GM18909 (cell line): ENCODE results near the gene ITGB2.

Experiments used
- ATAC-seq: cut with Tn5 transposase; IDR thresholded peaks from one replicate; pipeline ENCODE4 v1.9.1; 2021; ENCODE audit warnings: mild to moderate bottlenecking; ENCODE audit not compliant: unreplicated experiment, poor library complexity

The ITGB2 gene

GRCh38 chr21:44955798-44956175 lies 35.1 kb upstream of the ITGB2 start:
- ATAC-seq = no peak

DNA sequence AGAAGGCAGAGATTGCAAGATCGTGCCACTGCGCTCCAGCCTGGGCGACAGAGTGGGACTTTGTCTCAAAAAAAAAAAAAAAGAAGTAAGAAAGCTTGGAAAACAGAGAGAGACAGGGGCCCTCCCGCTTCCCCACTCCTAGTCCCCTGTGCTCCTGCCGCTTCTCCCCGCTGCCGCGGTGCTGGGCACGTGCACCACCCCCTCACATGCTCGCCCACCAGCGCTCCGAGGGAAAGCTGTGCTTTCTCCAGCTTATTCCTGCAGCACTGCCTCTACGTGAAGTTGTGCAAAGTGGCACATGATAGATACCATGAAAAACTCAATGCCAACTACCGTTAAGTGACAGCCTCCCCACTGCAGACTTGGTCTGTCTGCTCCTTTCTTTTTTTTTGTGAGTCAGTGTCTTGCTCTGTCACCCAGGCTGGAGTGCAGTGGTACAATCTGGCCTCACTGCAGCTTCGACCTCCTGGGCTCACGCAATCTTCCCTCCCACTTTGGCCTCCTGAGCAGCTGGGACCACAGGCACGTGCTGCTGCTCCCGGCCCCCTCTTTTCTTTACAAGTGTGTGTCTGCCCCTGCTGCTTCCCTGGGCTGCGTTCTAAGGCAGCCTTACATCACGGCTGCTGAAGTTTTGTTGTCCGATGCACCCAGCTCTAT lies 34.6 kb upstream of the ITGB2 start:
- no peak for ATAC-seq

GRCh38 chr21:44954281-44954771 lies 33.6 kb upstream of the ITGB2 start:
- ATAC-seq = no peak

DNA sequence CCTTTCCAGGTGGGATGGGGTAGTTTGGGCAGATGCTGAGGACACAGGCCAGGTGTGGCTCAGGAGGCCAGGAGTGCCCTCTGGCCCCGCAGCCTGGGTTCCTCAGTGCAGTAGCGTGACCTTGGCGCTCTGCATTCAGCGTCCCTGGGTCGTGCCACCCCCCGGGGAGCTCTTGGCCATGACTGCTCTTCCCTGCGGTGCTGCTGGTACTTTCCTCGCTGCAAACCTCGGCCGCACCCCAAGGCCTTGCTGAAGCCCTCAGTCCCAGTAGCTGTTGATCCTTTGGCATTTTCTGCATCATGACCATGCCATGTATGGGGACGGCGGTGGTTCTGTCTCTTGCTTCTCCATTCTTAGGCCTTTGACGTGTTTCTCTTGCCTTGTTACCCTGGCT lies 32.9 kb upstream of the ITGB2 start:
- no peak for ATAC-seq

- ATAC-seq = no peak
Observed at GRCh38 chr21:44952929-44953627, 32.4 kb upstream of the ITGB2 start.

DNA sequence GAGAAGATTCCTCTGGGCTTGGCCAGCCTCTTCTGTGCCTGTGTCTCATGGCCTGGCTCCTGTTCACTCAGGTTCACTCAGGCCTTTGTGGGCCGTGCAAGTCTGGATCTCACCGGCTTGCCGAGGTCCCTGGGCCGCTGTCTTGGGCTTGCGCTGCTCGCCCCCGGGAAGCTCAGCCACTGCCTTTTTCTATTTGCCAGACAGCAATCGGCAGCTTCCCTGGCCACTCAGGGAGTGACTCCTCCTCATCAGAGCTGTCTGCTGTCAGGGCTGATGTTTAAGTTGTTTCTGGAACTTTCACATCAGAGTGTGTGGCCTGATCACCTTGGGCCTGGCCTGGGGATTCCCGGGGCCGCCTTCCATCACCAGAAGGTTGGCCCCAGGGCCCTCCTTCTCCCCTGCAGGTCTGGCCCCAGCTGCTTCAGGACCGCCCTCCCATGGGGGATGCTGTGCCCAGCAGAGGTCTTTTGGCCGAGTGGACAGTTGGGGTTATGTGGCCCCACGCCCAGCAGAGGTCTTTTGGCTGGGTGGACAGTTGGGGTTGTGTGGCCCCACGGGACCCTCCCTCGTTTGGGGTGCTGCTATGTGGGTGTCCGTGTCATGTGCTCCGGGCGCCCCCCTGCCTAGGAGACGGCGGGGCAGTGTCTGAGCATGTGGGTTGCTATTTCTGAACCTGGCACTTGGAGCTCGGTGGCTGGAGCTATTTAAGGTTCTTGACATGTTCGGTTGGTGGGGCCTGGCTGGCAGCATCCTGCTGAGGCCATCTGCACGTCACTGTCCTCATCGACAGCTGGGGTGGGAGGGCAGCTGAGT lies 31.6 kb upstream of the ITGB2 start:
- no peak for ATAC-seq

GRCh38 chr21:44951186-44951915 lies 30.7 kb upstream of the ITGB2 start:
- no peak for ATAC-seq

DNA sequence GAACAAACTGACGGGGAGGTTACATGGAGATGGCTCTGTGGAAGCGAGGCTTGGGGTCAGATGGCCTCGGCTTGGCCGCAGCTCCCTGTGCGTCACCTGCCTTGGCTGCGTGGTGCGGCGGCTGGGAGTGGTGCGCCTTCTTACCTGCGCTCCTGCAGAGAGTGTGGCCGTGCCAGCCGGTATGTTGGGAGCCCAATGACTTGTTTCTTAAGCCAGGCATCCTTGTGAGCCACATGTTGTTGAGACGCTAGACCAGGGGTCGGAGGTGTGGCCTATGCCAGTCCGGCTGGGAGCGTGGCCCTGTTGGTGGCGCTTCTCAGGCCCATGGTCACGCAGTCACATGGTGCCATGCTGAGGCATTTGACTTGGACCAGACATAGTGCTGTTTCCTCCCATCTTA lies 29.7 kb upstream of the ITGB2 start:
- no peak for ATAC-seq

- ATAC-seq = no peak
Observed at GRCh38 chr21:44949779-44950198, 29.1 kb upstream of the ITGB2 start.

- no peak for ATAC-seq
Observed at GRCh38 chr21:44949161-44949778, 28.6 kb upstream of the ITGB2 start.

DNA sequence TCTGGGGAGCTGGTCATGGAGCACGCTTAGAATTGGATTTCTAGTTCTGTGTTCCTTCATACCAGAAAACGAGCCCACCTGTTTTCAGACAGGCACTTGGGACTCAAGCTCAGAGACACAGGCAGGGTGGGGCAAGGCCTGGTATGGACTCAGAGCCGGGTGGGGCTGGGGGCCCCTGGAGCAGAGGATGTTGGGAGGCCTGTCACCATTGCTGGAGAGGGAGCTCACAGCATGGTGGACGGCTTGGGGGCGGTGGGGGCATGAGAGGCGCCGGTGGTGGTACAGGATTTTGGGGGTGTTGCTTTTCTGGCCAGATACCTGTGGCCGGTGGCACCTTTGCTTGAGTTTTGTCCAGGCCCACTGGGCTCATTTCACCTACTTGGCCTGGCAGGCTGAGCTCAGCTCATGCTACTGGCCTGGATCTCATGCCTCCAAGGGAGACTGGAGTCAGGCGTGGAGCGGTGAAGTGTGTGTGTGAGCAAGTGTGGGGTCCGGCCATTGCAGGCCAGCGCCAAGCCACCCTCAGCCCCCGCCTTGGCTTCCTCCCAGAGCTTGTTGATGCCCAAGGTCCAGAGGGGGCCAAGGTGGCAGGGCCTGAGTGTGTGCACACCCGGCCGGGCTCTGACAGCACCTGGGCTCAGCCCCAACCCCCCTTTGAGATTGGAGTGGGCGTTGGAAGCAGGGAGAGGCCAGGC lies 27.9 kb upstream of the ITGB2 start:
- ATAC-seq = no peak

DNA sequence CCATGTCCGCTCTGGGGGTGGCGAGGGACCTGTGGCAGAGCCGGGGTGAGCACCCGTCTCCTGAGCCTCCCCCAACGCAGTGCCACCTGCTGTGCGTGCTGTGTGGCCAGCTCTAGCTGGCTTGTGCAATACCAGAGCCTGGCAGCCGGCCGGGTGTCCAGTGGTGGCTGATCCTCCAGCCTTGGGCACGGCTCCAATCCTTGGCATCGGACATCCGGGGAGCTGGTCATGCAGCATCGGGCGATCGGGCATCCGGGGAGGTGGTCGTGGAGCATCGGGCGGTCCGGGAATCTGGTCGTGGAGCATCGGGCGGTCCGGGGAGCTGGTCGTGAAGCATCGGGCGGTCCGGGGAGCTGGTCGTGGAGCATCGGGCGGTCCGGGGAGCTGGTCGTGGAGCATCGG lies 27.2 kb upstream of the ITGB2 start:
- no peak for ATAC-seq

GRCh38 chr21:44947111-44947929 lies 26.6 kb upstream of the ITGB2 start:
- no peak for ATAC-seq

DNA sequence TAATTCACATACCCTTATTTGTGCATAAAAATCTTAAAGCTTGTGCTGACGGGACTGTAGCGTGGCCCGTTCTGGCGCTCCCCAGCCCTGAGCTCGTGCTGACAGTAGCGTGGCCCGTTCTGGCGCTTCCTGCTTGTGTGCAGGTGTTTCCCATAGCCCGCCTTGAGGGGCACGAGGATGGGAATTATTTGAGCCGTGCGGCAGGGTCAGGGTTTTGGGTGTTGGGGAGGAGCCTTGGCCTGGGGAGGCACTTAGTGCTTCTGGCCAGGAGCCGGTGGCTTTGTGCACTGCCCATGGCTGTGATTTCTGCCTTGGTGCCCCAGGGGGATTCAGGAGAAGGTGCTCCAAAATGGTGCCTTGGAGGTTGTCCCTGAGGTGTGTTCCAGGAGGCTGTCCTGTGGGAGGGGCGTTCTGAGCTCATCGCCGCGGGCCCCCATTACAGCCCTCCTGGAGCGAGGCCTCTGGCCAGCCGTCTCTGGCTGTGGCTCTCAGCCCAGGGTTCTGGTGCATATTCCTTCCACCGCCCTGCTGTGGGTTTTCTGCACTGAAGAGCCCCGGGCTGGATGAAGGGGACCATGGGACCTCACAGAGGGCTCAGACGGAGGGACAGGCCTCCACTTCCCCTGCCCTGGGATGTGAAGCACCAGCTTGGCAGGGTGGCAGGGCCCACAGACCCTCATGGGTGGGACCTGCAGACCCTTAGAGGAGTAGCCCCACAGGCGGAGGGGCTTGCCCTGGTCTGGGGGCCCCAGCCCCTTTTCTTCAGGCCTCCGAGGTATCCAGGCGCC lies 25.7 kb upstream of the ITGB2 start:
- ATAC-seq = no peak

- ATAC-seq = no peak
Observed at GRCh38 chr21:44944596-44944995, 23.9 kb upstream of the ITGB2 start.

DNA sequence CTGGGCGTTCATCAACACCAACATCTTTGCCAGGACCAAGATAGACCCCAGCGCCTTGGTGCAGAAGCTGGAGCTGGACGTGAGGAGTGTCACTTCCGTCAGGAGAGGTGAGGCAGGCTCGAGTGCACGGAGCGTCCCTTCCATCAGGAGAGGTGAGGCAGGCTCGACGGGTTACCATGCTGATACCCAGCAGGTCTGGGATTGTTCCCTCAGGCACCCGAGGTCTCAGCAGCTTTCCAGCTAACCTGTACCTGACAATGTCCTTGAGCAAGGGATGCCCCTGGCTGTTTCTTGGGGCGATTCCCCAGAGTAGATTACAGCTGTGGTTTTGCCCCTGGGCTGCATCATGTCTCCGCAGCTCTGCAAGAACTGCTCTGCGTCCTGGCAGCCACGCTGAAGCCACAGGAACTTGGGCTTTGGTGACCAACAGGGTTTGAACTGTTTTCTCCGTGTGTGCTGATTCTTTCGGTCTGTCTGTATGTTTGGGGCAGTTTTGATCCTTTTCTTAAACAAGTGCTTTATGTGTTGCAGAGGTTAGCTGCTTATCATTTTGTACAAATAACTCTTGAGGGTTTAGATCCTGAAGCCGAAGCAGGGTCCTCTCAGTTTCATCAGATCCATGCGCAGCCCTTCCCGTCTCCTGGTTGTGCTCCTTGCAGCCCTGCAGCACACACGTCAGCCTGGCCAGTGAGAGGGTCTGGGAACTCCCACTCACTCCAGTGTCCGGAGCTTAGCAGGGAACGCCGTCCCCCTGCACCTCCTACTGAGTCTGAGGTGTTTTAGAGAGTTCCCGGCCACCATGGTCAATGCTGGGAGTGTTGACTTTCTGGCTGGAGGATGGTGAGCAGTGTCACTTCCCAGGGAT lies 23.2 kb upstream of the ITGB2 start:
- no peak for ATAC-seq
